ENCODE results near the gene FAM200A.
"Not testable (repeated sequence)": the region's sequence is repeated elsewhere in the genome, so short reads cannot be mapped to it uniquely, and the experiment has no call there.

FAM200A gene

GRCh38 chr7:99551767-99552463 lies at the start of gene FAM200A:
FAM200A (minus strand) TSS chr7:99552114; CDS start chr7:99548407, 3,707 bp downstream.
- peak; percentile 89 for DNase-seq

- no peak for DNase-seq
Observed at GRCh38 chr7:99599836-99600235, 47.9 kb upstream of the FAM200A start.

GRCh38 chr7:99597762-99598501 lies 46.0 kb upstream of the FAM200A start, which contains the start of gene TMEM225B:
TMEM225B (plus strand) TSS chr7:99598267; CDS start chr7:99604389, 6,122 bp downstream.
- no peak for DNase-seq

- no peak for DNase-seq
Observed at GRCh38 chr7:99596408-99596955, 44.6 kb upstream of the FAM200A start.

- DNase-seq, result no peak
Observed at GRCh38 chr7:99594948-99595745, 43.2 kb upstream of the FAM200A start.

- no peak for DNase-seq
Observed at GRCh38 chr7:99588868-99589267, 37.0 kb upstream of the FAM200A start.

GRCh38 chr7:99580778-99581332 lies 28.9 kb upstream of the FAM200A start:
- not testable (repeated sequence) for DNase-seq

- DNase-seq, result peak; percentile 54
Observed at GRCh38 chr7:99579956-99580777, 28.3 kb upstream of the FAM200A start.

GRCh38 chr7:99579281-99579955 lies 27.5 kb upstream of the FAM200A start:
- no peak for DNase-seq

- DNase-seq, result no peak
Observed at GRCh38 chr7:99576251-99576650, 24.3 kb upstream of the FAM200A start.

- DNase-seq, result no peak
Observed at GRCh38 chr7:99573257-99573656, 21.3 kb upstream of the FAM200A start.

- DNase-seq, result no peak
Observed at GRCh38 chr7:99571768-99572167, 19.9 kb upstream of the FAM200A start.

GRCh38 chr7:99568770-99569169 lies 16.9 kb upstream of the FAM200A start:
- not testable (repeated sequence) for DNase-seq

GRCh38 chr7:99563650-99564049 lies 11.7 kb upstream of the FAM200A start:
- DNase-seq, result no peak

GRCh38 chr7:99562832-99563231 lies 10.9 kb upstream of the FAM200A start:
- no peak for DNase-seq

GRCh38 chr7:99562114-99562784 lies 10.3 kb upstream of the FAM200A start:
- no peak for DNase-seq

GRCh38 chr7:99561737-99562051 lies 9.8 kb upstream of the FAM200A start:
- no peak for DNase-seq

GRCh38 chr7:99560834-99561736 lies 9.2 kb upstream of the FAM200A start:
- DNase-seq, result no peak

GRCh38 chr7:99559175-99559915 lies 7.4 kb upstream of the FAM200A start:
- DNase-seq, result no peak

Data from CD4-positive, alpha-beta T cell treated with Interleukin-12 subunit alpha and Interleukin-12 subunit beta, for 1 hour (primary cell).